Measurements from ENCODE around the gene GM2A.

DNA sequence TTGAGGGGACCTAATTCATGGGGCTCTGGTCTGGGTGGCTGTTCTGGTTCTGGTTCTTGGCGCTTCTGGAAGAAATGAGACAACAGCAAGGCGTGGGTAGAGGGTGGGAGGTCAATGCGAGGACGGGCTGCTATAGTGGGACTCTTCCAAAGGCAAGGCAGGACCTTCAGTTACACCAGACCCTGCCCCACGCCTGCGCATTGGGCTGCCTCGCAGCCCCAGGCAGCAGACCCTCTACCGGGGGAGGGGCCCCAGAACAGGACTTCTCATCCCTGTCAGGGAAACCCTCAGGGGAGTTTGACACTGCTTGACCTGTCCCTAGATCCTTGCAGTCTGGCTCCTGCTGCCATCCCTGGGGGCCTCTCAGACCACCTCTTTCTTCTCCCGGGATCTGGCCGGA is 47.6 kb upstream of the GM2A start:
- TF ChIP-seq CTCF (conservative IDR thresholded peaks at IDR 0.05) (no peak), EZH2 (IDR thresholded peaks at IDR 0.05; ENCODE audit: low read depth) (no peak)
